Measurements from ENCODE around the gene APBA2.

Gene APBA2

GRCh38 chr15:28942046-28942445 is 56.3 kb downstream of the APBA2 start:
- Histone ChIP-seq H3K4me2 (ENCODE audit: insufficient read depth, low read length) (no peak overlapping the region), H3K4me1 (ENCODE audit: insufficient read depth, low read length) (peaks cover 12% of the 10 kb centered on the region)

DNA sequence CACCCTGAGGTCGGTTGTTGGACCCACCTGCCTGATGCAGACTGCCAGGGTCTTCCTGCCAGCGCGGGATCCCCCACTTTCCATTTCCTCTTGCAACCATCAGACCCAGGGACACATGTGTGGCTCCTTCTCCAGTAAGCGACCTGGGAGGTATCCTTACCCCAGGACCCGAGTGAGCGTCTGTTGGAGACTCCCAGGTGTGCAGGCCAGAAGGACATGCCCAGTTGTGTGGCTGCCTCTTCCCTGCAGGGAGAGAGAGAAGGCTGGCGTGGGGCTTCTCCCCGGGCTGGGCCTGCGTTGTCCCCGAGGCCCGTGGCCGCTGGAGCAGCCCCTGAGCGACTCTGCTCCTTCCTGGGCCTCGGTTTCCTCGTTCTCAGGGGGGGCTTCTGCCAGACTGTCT is 56.8 kb downstream of the APBA2 start:
- no peak overlapping the region for H3K27ac ChIP-seq (ENCODE audit: low read length)
- no peaks in the 10 kb centered on the region for H3K79me2 ChIP-seq (ENCODE audit: insufficient read depth, low read length)
- no peaks in the 10 kb centered on the region for H3K27me3 ChIP-seq (ENCODE audit: insufficient read depth, low read length, poor library complexity)
- no peak overlapping the region for H3K4me3 ChIP-seq (ENCODE audit: low read depth in 1 of 2, low read length in 2 of 2)
- H3K4me2 ChIP-seq (ENCODE audit: insufficient read depth, low read length), result no peak overlapping the region
- peaks cover 12% of the 10 kb centered on the region for H3K4me1 ChIP-seq (ENCODE audit: insufficient read depth, low read length)
- no peaks in the 10 kb centered on the region for H3K36me3 ChIP-seq (ENCODE audit: insufficient read depth, low read length)
- ATAC-seq (ENCODE audit: insufficient read depth, low read depth) (no peak), DNase-seq (no peak)
- no peaks in the 10 kb centered on the region for H3K9me3 ChIP-seq (ENCODE audit: insufficient read depth, low read length, severe bottlenecking)
- H3K9ac ChIP-seq (ENCODE audit: low read depth, low read length), result no peak overlapping the region
- no peak for TF ChIP-seq EZH2 (IDR thresholded peaks at IDR 0.05; ENCODE audit: borderline replicate concordance, low read depth, low read length, severe bottlenecking)
- TF ChIP-seq, protein P1, sequence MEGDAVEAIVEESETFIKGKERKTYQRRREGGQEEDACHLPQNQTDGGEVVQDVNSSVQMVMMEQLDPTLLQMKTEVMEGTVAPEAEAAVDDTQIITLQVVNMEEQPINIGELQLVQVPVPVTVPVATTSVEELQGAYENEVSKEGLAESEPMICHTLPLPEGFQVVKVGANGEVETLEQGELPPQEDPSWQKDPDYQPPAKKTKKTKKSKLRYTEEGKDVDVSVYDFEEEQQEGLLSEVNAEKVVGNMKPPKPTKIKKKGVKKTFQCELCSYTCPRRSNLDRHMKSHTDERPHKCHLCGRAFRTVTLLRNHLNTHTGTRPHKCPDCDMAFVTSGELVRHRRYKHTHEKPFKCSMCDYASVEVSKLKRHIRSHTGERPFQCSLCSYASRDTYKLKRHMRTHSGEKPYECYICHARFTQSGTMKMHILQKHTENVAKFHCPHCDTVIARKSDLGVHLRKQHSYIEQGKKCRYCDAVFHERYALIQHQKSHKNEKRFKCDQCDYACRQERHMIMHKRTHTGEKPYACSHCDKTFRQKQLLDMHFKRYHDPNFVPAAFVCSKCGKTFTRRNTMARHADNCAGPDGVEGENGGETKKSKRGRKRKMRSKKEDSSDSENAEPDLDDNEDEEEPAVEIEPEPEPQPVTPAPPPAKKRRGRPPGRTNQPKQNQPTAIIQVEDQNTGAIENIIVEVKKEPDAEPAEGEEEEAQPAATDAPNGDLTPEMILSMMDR (IDR thresholded peaks at IDR 0.05; ENCODE audit: borderline replicate concordance, extremely low read depth, low read length, poor library complexity, severe bottlenecking), result no peak
- no peaks in the 10 kb centered on the region for H4K20me1 ChIP-seq (ENCODE audit: insufficient read depth, low read length)
- H2AFZ ChIP-seq (ENCODE audit: low read depth, low read length), result no peak overlapping the region

More at GRCh38 chr15:28942046-28942445, 56.3 kb downstream of the APBA2 start:
- no peaks in the 10 kb centered on the region; the same call in 1 of the 2 replicates for H4K20me1 ChIP-seq (ENCODE audit: insufficient read depth, low read length)
- no peaks in the 10 kb centered on the region for H3K36me3 ChIP-seq (ENCODE audit: insufficient read depth, low read length)
- H2AFZ ChIP-seq (ENCODE audit: low read depth, low read length), result no peak overlapping the region
- no peaks in the 10 kb centered on the region for H3K79me2 ChIP-seq (ENCODE audit: insufficient read depth, low read length)
- H3K9ac ChIP-seq (ENCODE audit: low read depth, low read length), result no peak overlapping the region
- no peak overlapping the region for H3K27ac ChIP-seq (ENCODE audit: low read length)
- TF ChIP-seq, protein P1 (IDR thresholded peaks at IDR 0.05; ENCODE audit: borderline replicate concordance, extremely low read depth, low read length, poor library complexity, severe bottlenecking), result no peak
- no peak for TF ChIP-seq EZH2 (IDR thresholded peaks at IDR 0.05; ENCODE audit: borderline replicate concordance, low read depth, low read length, severe bottlenecking)
- H3K27me3 ChIP-seq (ENCODE audit: insufficient read depth, low read length, poor library complexity), result no peaks in the 10 kb centered on the region
- no peak overlapping the region for H3K4me3 ChIP-seq (ENCODE audit: low read depth in 1 of 2, low read length in 2 of 2)
- H3K9me3 ChIP-seq (ENCODE audit: insufficient read depth, low read length, severe bottlenecking), result no peaks in the 10 kb centered on the region
- peak; percentile 35 for DNase-seq
- ATAC-seq (ENCODE audit: insufficient read depth, low read depth), result peak; percentile 58; the same call in 1 of the 3 replicates

DNA sequence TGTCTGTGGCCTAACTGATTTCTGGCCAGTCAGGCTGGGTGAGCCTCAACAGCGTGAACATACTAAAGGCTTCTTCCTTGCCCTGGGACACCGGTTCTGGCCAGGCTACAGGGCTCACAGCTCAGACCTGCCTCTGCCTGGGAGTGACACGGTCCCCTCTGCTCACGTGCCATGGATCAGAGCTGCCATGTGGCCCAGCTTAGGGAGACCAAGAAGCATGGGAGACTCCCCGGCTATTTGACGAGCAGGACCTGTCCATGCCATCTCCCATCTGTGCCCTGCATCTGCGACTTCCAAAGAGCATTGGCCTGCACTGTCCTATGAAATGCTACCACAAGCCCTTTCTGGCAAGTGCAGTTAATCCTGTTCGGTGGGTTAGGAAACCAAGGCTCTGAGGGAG is 57.4 kb downstream of the APBA2 start:
- Histone ChIP-seq H3K4me1 (ENCODE audit: insufficient read depth, low read length) (peaks cover 9% of the 10 kb centered on the region), H3K36me3 (ENCODE audit: insufficient read depth, low read length) (no peaks in the 10 kb centered on the region), H3K79me2 (ENCODE audit: insufficient read depth, low read length) (no peaks in the 10 kb centered on the region), H3K9ac (ENCODE audit: low read depth, low read length) (no peak overlapping the region), H3K27ac (ENCODE audit: low read length) (no peak overlapping the region), H3K4me3 (ENCODE audit: low read depth in 1 of 2, low read length in 2 of 2) (no peak overlapping the region), H2AFZ (ENCODE audit: low read depth, low read length) (no peak overlapping the region), H4K20me1 (ENCODE audit: insufficient read depth, low read length) (no peaks in the 10 kb centered on the region), H3K4me2 (ENCODE audit: insufficient read depth, low read length) (no peak overlapping the region), H3K27me3 (ENCODE audit: insufficient read depth, low read length, poor library complexity) (no peaks in the 10 kb centered on the region), H3K9me3 (ENCODE audit: insufficient read depth, low read length, severe bottlenecking) (no peaks in the 10 kb centered on the region)
- TF ChIP-seq, protein P1 (IDR thresholded peaks at IDR 0.05; ENCODE audit: borderline replicate concordance, extremely low read depth, low read length, poor library complexity, severe bottlenecking), result no peak
- no peak for TF ChIP-seq EZH2 (IDR thresholded peaks at IDR 0.05; ENCODE audit: borderline replicate concordance, low read depth, low read length, severe bottlenecking)
- ATAC-seq (ENCODE audit: insufficient read depth, low read depth) (no peak), DNase-seq (no peak)

Measured in DND-41 (cell line).